Naive thymus-derived CD4-positive, alpha-beta T cell (primary cell): Measurements from ENCODE around the gene QKI. TPM values are rescaled to one million over a fixed set of nuclear protein-coding genes. Genes with fewer than 3 reads are reported as not detected.

Source experiments
- ATAC-seq: fragments of 150-1000 bp; cut with Tn5 transposase; 2 replicates; pipeline ENCODE4 v1.10.0; 2021; ENCODE audit warnings: mild to moderate bottlenecking, moderate library complexity
- CTCF ChIA-PET: fragments of 350-600 bp; sonication (Branson Sonifier 250); formaldehyde crosslinking; loops from one replicate; lab custom pipeline; 2021; ENCODE audit warnings: antibody characterized with exemption; lab: Charles Lee
- POLR2A ChIA-PET: fragments of 350-600 bp; sonication (Branson Sonifier 250); formaldehyde crosslinking; loops from one replicate; lab custom pipeline; 2021; ENCODE audit warnings: antibody characterized with exemption, inconsistent platforms; lab: Charles Lee
- DNase-seq, 9 donors: peaks; one replicate each; pipeline versions ENCODE4 v3.0.0 to v3.0.0-alpha.2; 2020 to 2022; ENCODE audit warnings: mixed read lengths in 1 of 9
- H3K27ac ChIP-seq: one replicate; pipeline ENCODE4 v1.7.0; 2013; ENCODE audit warnings: mild to moderate bottlenecking, low read depth, low read length, moderate library complexity
- H3K27me3 ChIP-seq, 2 donors: one replicate each; pipeline ENCODE4 v1.7.0; 2013; ENCODE audit warnings: low read length in 2 of 2, mild to moderate bottlenecking in 2 of 2, moderate library complexity in 2 of 2; ENCODE audit not compliant: control insufficient read depth in 2 of 2, insufficient read depth in 2 of 2
- H3K36me3 ChIP-seq, 3 experiments: 1 replicate in 2 of 3; 2 replicates in 1 of 3; pipeline ENCODE4 v1.7.0; 2013; ENCODE audit warnings: low read length in 3 of 3, mild to moderate bottlenecking in 3 of 3, moderate library complexity in 1 of 3; ENCODE audit not compliant: insufficient read depth in 3 of 3, control insufficient read depth in 2 of 3
- H3K4me1 ChIP-seq, 2 donors: one replicate each; pipeline ENCODE4 v1.7.0; 2013; ENCODE audit warnings: low read length in 2 of 2, mild to moderate bottlenecking in 2 of 2, moderate library complexity in 1 of 2; ENCODE audit not compliant: control insufficient read depth in 2 of 2, insufficient read depth in 2 of 2
- H3K4me3 ChIP-seq: 2 replicates; pipeline ENCODE4 v1.7.0; 2013; ENCODE audit warnings: mild to moderate bottlenecking, low read length
- H3K9me3 ChIP-seq, 3 experiments: 1 replicate in 2 of 3; 2 replicates in 1 of 3; pipeline ENCODE4 v1.7.0; 2013; ENCODE audit warnings: low read length in 3 of 3; ENCODE audit not compliant: control insufficient read depth in 2 of 3
- H3K27ac Mint-ChIP-seq, 9 donors: one replicate each; pipeline ENCODE4 v1.8.0; 2020 to 2022; ENCODE audit warnings: mixed read lengths in 9 of 9, mild to moderate bottlenecking in 8 of 9, moderate library complexity in 5 of 9, inconsistent platforms in 2 of 9
- H3K27me3 Mint-ChIP-seq, 5 donors: one replicate each; pipeline ENCODE4 v1.8.0; 2021 to 2022; ENCODE audit warnings: mixed read lengths in 5 of 5, mild to moderate bottlenecking in 1 of 5
- H3K36me3 Mint-ChIP-seq, 5 donors: one replicate each; pipeline ENCODE4 v1.8.0; 2020 to 2022; ENCODE audit warnings: mixed read lengths in 5 of 5, mild to moderate bottlenecking in 3 of 5, inconsistent platforms in 1 of 5
- H3K4me1 Mint-ChIP-seq, 7 donors: one replicate each; pipeline ENCODE4 v1.8.0; 2020 to 2022; ENCODE audit warnings: mixed read lengths in 7 of 7, mild to moderate bottlenecking in 3 of 7, inconsistent platforms in 1 of 7
- H3K4me3 Mint-ChIP-seq, 10 donors: one replicate each; pipeline ENCODE4 v1.8.0; 2020 to 2022; ENCODE audit warnings: mild to moderate bottlenecking in 10 of 10, mixed read lengths in 10 of 10, moderate library complexity in 6 of 10, inconsistent platforms in 2 of 10
- H3K9me3 Mint-ChIP-seq, 11 donors: one replicate each; pipeline ENCODE4 v1.8.0; 2020 to 2022; ENCODE audit warnings: mixed read lengths in 11 of 11, mild to moderate bottlenecking in 4 of 11, inconsistent platforms in 1 of 11, moderate library complexity in 1 of 11
- intact Hi-C, 2 donors: fragments of 100-400 bp; cut with micrococcal nuclease; formaldehyde crosslinking; loops; one replicate each; pipeline ENCODE4 v1.15.1; 2023
- polyA plus RNA-seq, 2 donors: library from polyadenylated mRNA; unstranded; fragments of 300-500 nt; fragmentation: Illumina TruSeq; gene quantifications; one replicate each; pipeline ENCODE4 v1.2.3, GENCODE V29; 2021
- total RNA-seq, 6 experiments: library from RNA in 5 of 6; stranded (reverse) in 5 of 6; gene quantifications; 1 replicate in 5 of 6; 2 replicates in 1 of 6; pipeline ENCODE4 v1.2.3 and lab custom pipeline; 2021 to 2026

QKI gene
- total and polyA plus RNA-seq, 7 experiments from 2014 or later = 15.0 to 147 (median 72.5) TPM

DNA sequence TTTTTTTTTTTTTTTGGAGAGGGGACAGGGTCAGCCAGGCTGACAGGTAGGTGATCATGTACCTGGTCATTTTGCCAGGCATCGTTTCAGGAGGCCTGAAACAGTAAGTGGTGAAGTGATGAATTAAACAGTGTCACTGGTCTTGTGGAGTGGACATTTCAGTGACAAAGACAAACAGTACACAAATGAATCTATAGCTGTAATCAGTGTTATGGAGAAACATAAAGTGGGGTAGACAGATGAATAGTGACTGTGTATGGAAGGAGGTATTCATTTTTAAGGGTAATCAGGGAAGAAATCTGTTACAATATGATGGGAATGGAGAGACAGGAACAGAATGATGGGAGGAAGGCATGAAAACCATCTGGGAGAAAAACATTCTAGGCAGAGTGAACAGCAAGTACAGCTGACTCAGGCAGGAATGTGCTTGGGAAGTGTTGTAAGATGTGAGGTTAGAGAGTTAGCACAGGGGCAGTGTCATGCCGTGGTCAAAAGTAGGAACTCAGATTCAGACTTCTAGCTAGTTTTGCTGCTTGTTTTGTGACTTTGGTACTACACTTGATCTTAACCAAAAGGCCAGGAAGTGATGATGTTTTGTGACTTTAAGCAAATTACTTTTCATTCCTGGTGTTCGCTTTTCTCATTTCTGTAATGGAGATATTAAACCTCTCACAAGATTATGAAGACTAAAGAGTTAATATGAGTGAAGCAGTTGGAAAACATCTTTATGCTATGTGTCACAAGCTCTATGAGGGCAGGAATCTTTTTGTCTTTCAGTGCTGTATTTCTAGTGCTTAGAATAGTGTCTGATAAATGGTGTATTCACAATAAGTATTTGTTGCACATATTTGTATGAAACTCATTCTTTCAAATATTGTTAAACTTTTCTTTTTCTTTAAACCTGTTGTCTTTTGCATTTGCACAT lies 43.4 kb downstream of the QKI start:
- Mint-ChIP-seq H3K4me3 (peak overlapping the region in 8 of 10 donors; percentile 16 to 94 (median 56)), H3K36me3 (peaks cover 0 to 29% (median 7%) of the 10 kb centered on the region in 5 donors), H3K4me1 (peaks cover 34 to 79% (median 66%) of the 10 kb centered on the region in 7 donors), H3K27ac (peak overlapping the region; percentile 79 to 100 (median 98)), H3K27me3 (no peaks in the 10 kb centered on the region), H3K9me3 (peaks cover 0 to 1% (median 0%) of the 10 kb centered on the region in 11 donors)
- CTCF ChIA-PET = interaction anchor here (0.6 to 0.7 kb wide), 2 partner anchors 46 to 283 kb away, joined by 3 read pairs; no protein-coding TSS in a partner anchor
- peak in 1 of 9 donors; percentile 5 for DNase-seq
- Histone ChIP-seq H3K27ac (peak overlapping the region; percentile 74), H3K4me1 (peaks cover 14 to 28% of the 10 kb centered on the region in 2 donors), H3K27me3 (no peaks in the 10 kb centered on the region), H3K36me3 (no peaks in the 10 kb centered on the region), H3K9me3 (no peaks in the 10 kb centered on the region), H3K4me3 (no peak overlapping the region)
- ATAC-seq = peak; percentile 71
- POLR2A ChIA-PET = interaction anchor here (1.0 to 1.1 kb wide), 2 partner anchors 42 to 43 kb away, joined by 3 read pairs; no protein-coding TSS in a partner anchor
- intact Hi-C loops = loop anchor here in 1 of 2 donors (2.0 kb wide), 1 partner anchor 15 kb away; no protein-coding TSS in a partner anchor

DNA sequence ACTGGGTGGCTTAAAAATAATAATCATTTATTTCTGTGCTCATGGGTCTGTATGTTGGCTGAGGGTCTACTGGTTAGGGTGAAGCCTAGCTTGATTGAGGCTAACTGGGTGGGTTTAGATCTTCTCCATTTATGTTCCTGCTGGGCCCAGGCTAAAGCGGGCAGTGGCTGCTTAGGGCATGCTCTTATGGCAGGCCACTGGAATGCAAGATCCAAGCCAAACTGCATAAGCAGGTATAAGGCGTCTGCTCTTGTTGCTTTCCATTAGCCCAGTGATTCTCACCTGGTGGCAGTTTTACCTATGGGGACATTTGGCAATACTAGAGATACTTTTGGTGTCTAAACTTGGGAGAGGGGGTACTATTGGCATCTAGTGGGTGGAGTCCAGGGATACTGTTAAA lies 44.5 kb downstream of the QKI start:
- ChIA-PET POLR2A (no interaction called here), CTCF (no interaction called here)
- no peaks in the 10 kb centered on the region for H3K27me3 Mint-ChIP-seq
- Histone ChIP-seq H3K27me3 (no peaks in the 10 kb centered on the region), H3K27ac (peak overlapping the region; percentile 74), H3K9me3 (no peaks in the 10 kb centered on the region), H3K4me1 (peaks cover 14 to 28% of the 10 kb centered on the region in 2 donors), H3K36me3 (no peaks in the 10 kb centered on the region), H3K4me3 (peak overlapping the region; percentile 6)
- DNase-seq = no peak
- H3K4me3 Mint-ChIP-seq = peak overlapping the region; percentile 34 to 100 (median 96)
- ATAC-seq = no peak
- peaks cover 34 to 85% (median 67%) of the 10 kb centered on the region in 7 donors for H3K4me1 Mint-ChIP-seq
- intact Hi-C loops = loop anchor here in 1 of 2 donors (1.0 to 2.0 kb wide), 2 partner anchors 8 to 14 kb away; no protein-coding TSS in a partner anchor
- H3K9me3 Mint-ChIP-seq = peaks cover 0 to 1% (median 0%) of the 10 kb centered on the region in 11 donors
- H3K36me3 Mint-ChIP-seq = peaks cover 0 to 35% (median 11%) of the 10 kb centered on the region in 5 donors
- H3K27ac Mint-ChIP-seq = peak overlapping the region; percentile 97 to 100 (median 99)

DNA sequence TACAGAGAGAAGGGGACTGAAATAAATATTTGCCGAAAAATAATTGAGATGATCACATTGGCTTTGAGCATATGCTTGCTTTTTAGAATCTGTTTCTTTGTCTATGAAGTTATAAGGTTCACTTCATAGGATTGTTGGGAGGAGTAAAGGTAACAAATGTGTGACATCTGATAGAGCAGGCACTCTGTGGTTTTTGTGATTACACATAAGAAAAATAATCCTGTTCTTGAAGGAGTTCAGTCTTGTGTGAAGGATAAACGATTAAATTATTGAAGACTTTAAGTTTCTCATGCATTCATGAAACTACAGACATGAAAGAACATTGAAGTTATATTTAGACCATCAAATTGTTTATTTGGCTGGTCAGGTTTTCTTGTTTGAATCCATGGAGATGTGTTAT lies 45.0 kb downstream of the QKI start:
- Mint-ChIP-seq H3K27ac (peak overlapping the region; percentile 97 to 100 (median 99)), H3K4me1 (peaks cover 33 to 84% (median 63%) of the 10 kb centered on the region in 7 donors), H3K9me3 (peaks cover 0 to under 1% (median 0%) of the 10 kb centered on the region in 11 donors), H3K27me3 (no peaks in the 10 kb centered on the region), H3K4me3 (peak overlapping the region; percentile 34 to 100 (median 96)), H3K36me3 (peaks cover 0 to 39% (median 15%) of the 10 kb centered on the region in 5 donors)
- ATAC-seq (no peak), DNase-seq (peak in 1 of 9 donors; percentile 4)
- intact Hi-C loops = loop anchor here in 1 of 2 donors (1.0 to 2.0 kb wide), 2 partner anchors 8 to 13 kb away; no protein-coding TSS in a partner anchor
- CTCF ChIA-PET = no interaction called here
- Histone ChIP-seq H3K4me3 (peak overlapping the region; percentile 55), H3K36me3 (no peaks in the 10 kb centered on the region), H3K9me3 (no peaks in the 10 kb centered on the region), H3K27ac (peak overlapping the region; percentile 74), H3K27me3 (no peaks in the 10 kb centered on the region), H3K4me1 (peaks cover 14 to 28% of the 10 kb centered on the region in 2 donors)
- POLR2A ChIA-PET = interaction anchor here (2.8 kb wide), 1 partner anchor 44 kb away, joined by 14 read pairs; no protein-coding TSS in a partner anchor

DNA sequence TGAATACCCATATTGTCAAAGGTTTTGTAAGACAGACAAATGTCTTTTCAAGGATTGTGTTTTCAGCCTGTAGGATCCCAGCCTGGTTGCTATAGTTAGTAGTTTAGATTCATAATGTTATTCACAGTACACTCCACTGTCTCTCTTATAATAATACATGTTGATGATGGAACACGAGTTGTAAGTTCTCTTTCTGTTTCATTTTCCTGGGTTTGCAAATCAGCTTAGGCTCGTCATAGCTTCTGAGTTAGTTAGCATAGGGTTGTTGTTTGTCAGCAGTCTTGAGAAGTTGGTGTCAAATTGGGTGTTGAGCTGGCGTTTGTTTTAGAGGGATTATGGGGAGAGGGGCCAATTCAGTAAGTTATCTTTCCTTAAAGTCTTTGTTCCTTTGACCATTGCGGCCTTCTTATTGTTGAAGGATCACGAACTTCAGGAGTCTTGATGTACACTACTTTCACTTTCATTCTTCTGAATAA lies 45.8 kb downstream of the QKI start:
- Histone ChIP-seq H3K27me3 (no peaks in the 10 kb centered on the region), H3K9me3 (no peaks in the 10 kb centered on the region), H3K27ac (peak overlapping the region; percentile 74), H3K4me1 (peaks cover 14 to 28% of the 10 kb centered on the region in 2 donors), H3K36me3 (no peaks in the 10 kb centered on the region), H3K4me3 (peak overlapping the region; percentile 55)
- H3K27me3 Mint-ChIP-seq = no peaks in the 10 kb centered on the region
- peak overlapping the region; percentile 97 to 100 (median 99) for H3K27ac Mint-ChIP-seq
- peaks cover 0 to 43% (median 20%) of the 10 kb centered on the region in 5 donors for H3K36me3 Mint-ChIP-seq
- ATAC-seq (peak; percentile 83), DNase-seq (peak in 7 of 9 donors; percentile 27 to 68 (median 60))
- H3K4me1 Mint-ChIP-seq = peaks cover 32 to 82% (median 60%) of the 10 kb centered on the region in 7 donors
- ChIA-PET POLR2A (interaction anchor here (2.8 kb wide), 1 partner anchor 44 kb away, joined by 14 read pairs; no protein-coding TSS in a partner anchor), CTCF (no interaction called here)
- H3K4me3 Mint-ChIP-seq = peak overlapping the region; percentile 79 to 100 (median 96)
- no peaks in the 10 kb centered on the region for H3K9me3 Mint-ChIP-seq
- intact Hi-C loops = loop anchor here (1.0 kb wide), 2 partner anchors 44 to 733 kb away; partner anchors contain the start of genes PACRG (in 1 of the 2) and PRKN (in 1 of the 2)

DNA sequence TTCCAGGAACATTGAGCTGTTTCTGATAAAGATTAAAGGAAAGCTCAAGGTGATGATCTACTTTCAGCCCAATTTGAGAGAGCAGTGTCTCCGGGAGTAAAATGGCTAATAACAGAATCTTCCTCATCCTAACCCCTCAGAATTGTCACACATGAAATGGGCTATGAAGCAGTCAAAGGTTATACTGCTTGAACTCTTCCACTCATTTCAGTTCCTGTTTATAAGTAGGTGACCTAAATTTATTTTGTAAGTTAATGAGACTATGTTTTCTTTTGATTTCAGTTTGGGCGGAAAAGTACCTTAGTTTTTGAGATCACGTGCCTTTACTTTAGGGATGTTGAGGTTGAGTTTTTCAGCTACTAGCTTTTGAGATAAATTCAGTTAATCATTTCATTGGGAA lies 47.2 kb downstream of the QKI start:
- no peak for ATAC-seq

DNA sequence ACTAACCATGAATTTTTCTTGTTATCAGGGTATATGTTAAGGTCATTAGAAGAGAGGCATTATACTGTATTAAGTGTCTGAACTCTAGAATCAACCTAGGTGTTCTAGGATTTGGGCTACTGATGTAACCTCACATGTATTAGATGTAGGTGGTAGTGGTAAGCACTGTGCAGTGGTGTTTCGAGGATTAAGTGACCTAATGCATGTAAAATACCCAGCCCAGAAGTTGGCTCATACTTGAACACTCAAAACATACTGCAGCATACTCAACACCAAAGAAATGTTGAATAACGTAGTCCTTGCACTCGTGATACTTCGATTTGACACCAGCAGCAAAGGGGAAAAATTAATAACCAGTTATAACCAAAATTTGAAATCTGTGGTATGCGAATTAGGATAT lies 48.7 kb downstream of the QKI start:
- ChIA-PET POLR2A (no interaction called here), CTCF (no interaction called here)
- intact Hi-C loops = no loop called here
- H3K4me1 ChIP-seq = peaks cover 13 to 17% of the 10 kb centered on the region in 2 donors
- H3K4me3 ChIP-seq = no peak overlapping the region
- Mint-ChIP-seq H3K4me3 (no peak overlapping the region), H3K27ac (peak overlapping the region in 3 of 9 donors; percentile 17 to 62 (median 31)), H3K4me1 (peaks cover 10 to 64% (median 47%) of the 10 kb centered on the region in 7 donors), H3K9me3 (peaks cover 0 to 1% (median 0%) of the 10 kb centered on the region in 11 donors), H3K36me3 (peaks cover 3 to 34% (median 20%) of the 10 kb centered on the region in 5 donors), H3K27me3 (no peaks in the 10 kb centered on the region)
- DNase-seq (no peak), ATAC-seq (no peak)
- H3K27ac ChIP-seq = no peak overlapping the region
- no peaks in the 10 kb centered on the region for H3K9me3 ChIP-seq
- H3K36me3 ChIP-seq = no peaks in the 10 kb centered on the region
- H3K27me3 ChIP-seq = no peaks in the 10 kb centered on the region

More for the DNA sequence above, 47.2 kb downstream of the QKI start:
- Histone ChIP-seq H3K27ac (no peak overlapping the region), H3K4me1 (peaks cover 14 to 28% of the 10 kb centered on the region in 2 donors), H3K4me3 (no peak overlapping the region), H3K27me3 (no peaks in the 10 kb centered on the region), H3K9me3 (no peaks in the 10 kb centered on the region), H3K36me3 (no peaks in the 10 kb centered on the region)
- intact Hi-C loops = no loop called here
- ChIA-PET CTCF (no interaction called here), POLR2A (interaction anchor here (2.8 kb wide), 1 partner anchor 46 kb away, joined by 14 read pairs; no protein-coding TSS in a partner anchor)
- Mint-ChIP-seq H3K27me3 (no peaks in the 10 kb centered on the region), H3K27ac (peak overlapping the region in 7 of 9 donors; percentile 40 to 100 (median 98)), H3K36me3 (peaks cover 2 to 39% (median 20%) of the 10 kb centered on the region in 5 donors), H3K9me3 (peaks cover 0 to 1% (median 0%) of the 10 kb centered on the region in 11 donors), H3K4me1 (peaks cover 24 to 71% (median 57%) of the 10 kb centered on the region in 7 donors), H3K4me3 (peak overlapping the region in 8 of 10 donors; percentile 47 to 100 (median 86))
- no peak for DNase-seq
